Kidney epithelial cell (primary cell): ENCODE data around the gene CCDC14. TPM values are rescaled to one million over a fixed set of nuclear protein-coding genes. Genes with fewer than 3 reads are reported as not detected.

ENCODE experiments used
- DNase-seq: peaks from one replicate; pipeline ENCODE4 v3.0.0-alpha.2; 2010; ENCODE audit warnings: low read depth
- H3K27me3 ChIP-seq: 2 replicates; pipeline ENCODE4 v1.6.0; 2011; ENCODE audit warnings: low read length; ENCODE audit not compliant: control insufficient read depth, insufficient read depth
- H3K36me3 ChIP-seq: 2 replicates; pipeline ENCODE4 v1.5.1; 2011; ENCODE audit warnings: low read length; ENCODE audit not compliant: control insufficient read depth, insufficient read depth
- H3K4me3 ChIP-seq: 2 replicates; pipeline ENCODE4 v1.5.1; 2011; ENCODE audit warnings: low read depth, mild to moderate bottlenecking, control low read depth, low read length
- CTCF ChIP-seq: IDR thresholded peaks from 2 replicates; pipeline ENCODE4 v1.5.1; 2011; ENCODE audit warnings: mild to moderate bottlenecking, moderate library complexity, low read length, control low read depth, inconsistent platforms; ENCODE audit not compliant: insufficient read depth, poor library complexity, severe bottlenecking
- total RNA-seq: library from RNA; depleted of rRNA; stranded (reverse); fragments of >200 nt; gene quantifications from 2 replicates; pipeline ENCODE4 v1.2.3, GENCODE V29; 2015

CCDC14 gene
- total RNA-seq, 1 donor from 2014 or later = 24.2 TPM

- H3K36me3 ChIP-seq = no peaks in the 10 kb centered on the region
- no peaks in the 10 kb centered on the region for H3K27me3 ChIP-seq
- no peak for DNase-seq
- no peak overlapping the region for H3K4me3 ChIP-seq
- TF ChIP-seq CTCF = no peak
These were observed 9.2 kb downstream of the CCDC14 start for GRCh38 chr3:123951522-123952447.

- no peak for DNase-seq
- no peak for TF ChIP-seq CTCF
- Histone ChIP-seq H3K36me3 (no peaks in the 10 kb centered on the region), H3K4me3 (no peak overlapping the region), H3K27me3 (no peaks in the 10 kb centered on the region)
These were observed 11.4 kb downstream of the CCDC14 start for GRCh38 chr3:123949641-123950040.

- no peaks in the 10 kb centered on the region for H3K36me3 ChIP-seq
These were observed 12.6 kb downstream of the CCDC14 start for GRCh38 chr3:123948449-123948848.

GRCh38 chr3:123947482-123947881, 13.5 kb downstream of the CCDC14 start:
- DNase-seq = no peak
- H3K27me3 ChIP-seq = no peaks in the 10 kb centered on the region
- no peak for TF ChIP-seq CTCF
- no peak overlapping the region for H3K4me3 ChIP-seq
- no peaks in the 10 kb centered on the region for H3K36me3 ChIP-seq

More at GRCh38 chr3:123948449-123948848, 12.6 kb downstream of the CCDC14 start:
- DNase-seq = no peak
- H3K4me3 ChIP-seq = no peak overlapping the region
- H3K27me3 ChIP-seq = no peaks in the 10 kb centered on the region
- no peak for TF ChIP-seq CTCF

GRCh38 chr3:123941542-123941941, 19.5 kb downstream of the CCDC14 start:
- no peak for DNase-seq
- H3K27me3 ChIP-seq = no peaks in the 10 kb centered on the region
- H3K4me3 ChIP-seq = no peak overlapping the region
- no peak for TF ChIP-seq CTCF
- H3K36me3 ChIP-seq = no peaks in the 10 kb centered on the region
